DOHH2 (cell line): ENCODE results near the gene TFF2.

Experiments used
- EZH2phosphoT487 ChIP-seq: fragments of 200-600 bp; sonication (generic); IDR thresholded peaks from 2 replicates; pipeline ENCODE4 v1.6.1; 2017; ENCODE audit warnings: borderline replicate concordance, mild to moderate bottlenecking, antibody characterized with exemption, low read length, moderate library complexity, mixed read lengths
- TF ChIP-seq, protein P1 (sequence below): fragments of 200-600 bp; sonication (generic); IDR thresholded peaks from one replicate; pipeline ENCODE4 v1.5.1; 2014; ENCODE audit warnings: antibody characterized with exemption, mild to moderate bottlenecking, low read depth, low read length; ENCODE audit not compliant: poor library complexity, severe bottlenecking

DNA sequence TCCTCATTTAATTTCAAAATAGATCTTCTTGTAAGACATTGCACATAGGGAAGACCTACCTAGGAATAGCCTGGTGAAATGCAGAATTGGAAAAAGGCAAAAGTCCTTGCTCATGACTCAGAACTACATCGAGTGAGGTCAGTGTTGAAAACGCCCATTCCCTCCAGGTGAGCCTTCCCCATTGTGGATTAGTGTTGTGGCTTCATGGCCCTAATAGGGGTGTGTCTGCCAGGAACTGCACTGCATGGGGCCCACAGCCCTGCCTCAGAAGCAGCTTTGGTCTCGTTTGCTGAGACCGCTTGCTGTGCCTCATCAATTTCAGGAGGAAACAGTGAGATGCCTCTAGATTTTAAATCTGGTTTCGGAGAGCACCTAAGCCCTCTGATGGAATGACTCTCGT lies 52.6 kb downstream of the TFF2 start:
- TF ChIP-seq, protein P1, sequence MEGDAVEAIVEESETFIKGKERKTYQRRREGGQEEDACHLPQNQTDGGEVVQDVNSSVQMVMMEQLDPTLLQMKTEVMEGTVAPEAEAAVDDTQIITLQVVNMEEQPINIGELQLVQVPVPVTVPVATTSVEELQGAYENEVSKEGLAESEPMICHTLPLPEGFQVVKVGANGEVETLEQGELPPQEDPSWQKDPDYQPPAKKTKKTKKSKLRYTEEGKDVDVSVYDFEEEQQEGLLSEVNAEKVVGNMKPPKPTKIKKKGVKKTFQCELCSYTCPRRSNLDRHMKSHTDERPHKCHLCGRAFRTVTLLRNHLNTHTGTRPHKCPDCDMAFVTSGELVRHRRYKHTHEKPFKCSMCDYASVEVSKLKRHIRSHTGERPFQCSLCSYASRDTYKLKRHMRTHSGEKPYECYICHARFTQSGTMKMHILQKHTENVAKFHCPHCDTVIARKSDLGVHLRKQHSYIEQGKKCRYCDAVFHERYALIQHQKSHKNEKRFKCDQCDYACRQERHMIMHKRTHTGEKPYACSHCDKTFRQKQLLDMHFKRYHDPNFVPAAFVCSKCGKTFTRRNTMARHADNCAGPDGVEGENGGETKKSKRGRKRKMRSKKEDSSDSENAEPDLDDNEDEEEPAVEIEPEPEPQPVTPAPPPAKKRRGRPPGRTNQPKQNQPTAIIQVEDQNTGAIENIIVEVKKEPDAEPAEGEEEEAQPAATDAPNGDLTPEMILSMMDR = no peak
- no peak for TF ChIP-seq EZH2phosphoT487
